ENCODE results near the gene HCN2.

HCN2 gene

DNA sequence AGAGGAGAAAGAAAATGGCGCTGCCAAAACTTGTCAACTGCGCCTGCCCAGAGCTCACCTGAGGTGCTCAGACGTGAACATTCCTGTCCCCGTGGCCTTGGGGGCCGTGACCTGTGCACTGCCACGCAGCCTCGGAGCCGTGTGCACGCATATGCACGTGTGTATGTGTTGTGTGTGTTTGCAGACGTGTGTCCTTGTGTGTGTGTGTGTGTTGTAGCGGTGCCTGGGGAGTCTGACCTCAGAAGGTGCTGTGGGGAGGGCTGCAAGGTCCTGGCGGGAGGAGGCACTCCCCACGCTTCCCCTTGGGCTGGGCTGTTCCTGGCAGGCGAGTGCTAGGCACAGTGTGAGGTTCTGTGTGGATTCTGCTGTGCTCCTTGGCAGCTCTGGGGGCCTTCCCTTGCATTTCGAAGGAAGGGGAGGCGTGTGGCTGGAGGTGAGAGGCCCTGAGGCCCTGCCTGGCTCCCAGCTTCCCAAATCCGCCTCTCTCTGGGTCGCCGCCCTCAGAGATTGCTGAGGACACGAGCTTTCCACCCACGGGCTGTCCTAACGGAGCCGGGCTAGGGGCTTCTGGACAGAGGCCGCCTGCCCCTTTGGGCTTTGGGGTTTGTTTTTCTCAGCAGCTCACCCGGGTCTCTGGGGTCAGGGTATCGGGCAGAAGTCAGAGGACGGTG lies 12.8 kb upstream of the HCN2 start:
- no peak for DNase-seq (ENCODE audit: low spot score)
- TF ChIP-seq, protein P1, sequence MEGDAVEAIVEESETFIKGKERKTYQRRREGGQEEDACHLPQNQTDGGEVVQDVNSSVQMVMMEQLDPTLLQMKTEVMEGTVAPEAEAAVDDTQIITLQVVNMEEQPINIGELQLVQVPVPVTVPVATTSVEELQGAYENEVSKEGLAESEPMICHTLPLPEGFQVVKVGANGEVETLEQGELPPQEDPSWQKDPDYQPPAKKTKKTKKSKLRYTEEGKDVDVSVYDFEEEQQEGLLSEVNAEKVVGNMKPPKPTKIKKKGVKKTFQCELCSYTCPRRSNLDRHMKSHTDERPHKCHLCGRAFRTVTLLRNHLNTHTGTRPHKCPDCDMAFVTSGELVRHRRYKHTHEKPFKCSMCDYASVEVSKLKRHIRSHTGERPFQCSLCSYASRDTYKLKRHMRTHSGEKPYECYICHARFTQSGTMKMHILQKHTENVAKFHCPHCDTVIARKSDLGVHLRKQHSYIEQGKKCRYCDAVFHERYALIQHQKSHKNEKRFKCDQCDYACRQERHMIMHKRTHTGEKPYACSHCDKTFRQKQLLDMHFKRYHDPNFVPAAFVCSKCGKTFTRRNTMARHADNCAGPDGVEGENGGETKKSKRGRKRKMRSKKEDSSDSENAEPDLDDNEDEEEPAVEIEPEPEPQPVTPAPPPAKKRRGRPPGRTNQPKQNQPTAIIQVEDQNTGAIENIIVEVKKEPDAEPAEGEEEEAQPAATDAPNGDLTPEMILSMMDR (IDR thresholded peaks at IDR 0.05): no peak
- Histone ChIP-seq H3K27ac (no peak overlapping the region), H3K4me3 (no peak overlapping the region)

DNA sequence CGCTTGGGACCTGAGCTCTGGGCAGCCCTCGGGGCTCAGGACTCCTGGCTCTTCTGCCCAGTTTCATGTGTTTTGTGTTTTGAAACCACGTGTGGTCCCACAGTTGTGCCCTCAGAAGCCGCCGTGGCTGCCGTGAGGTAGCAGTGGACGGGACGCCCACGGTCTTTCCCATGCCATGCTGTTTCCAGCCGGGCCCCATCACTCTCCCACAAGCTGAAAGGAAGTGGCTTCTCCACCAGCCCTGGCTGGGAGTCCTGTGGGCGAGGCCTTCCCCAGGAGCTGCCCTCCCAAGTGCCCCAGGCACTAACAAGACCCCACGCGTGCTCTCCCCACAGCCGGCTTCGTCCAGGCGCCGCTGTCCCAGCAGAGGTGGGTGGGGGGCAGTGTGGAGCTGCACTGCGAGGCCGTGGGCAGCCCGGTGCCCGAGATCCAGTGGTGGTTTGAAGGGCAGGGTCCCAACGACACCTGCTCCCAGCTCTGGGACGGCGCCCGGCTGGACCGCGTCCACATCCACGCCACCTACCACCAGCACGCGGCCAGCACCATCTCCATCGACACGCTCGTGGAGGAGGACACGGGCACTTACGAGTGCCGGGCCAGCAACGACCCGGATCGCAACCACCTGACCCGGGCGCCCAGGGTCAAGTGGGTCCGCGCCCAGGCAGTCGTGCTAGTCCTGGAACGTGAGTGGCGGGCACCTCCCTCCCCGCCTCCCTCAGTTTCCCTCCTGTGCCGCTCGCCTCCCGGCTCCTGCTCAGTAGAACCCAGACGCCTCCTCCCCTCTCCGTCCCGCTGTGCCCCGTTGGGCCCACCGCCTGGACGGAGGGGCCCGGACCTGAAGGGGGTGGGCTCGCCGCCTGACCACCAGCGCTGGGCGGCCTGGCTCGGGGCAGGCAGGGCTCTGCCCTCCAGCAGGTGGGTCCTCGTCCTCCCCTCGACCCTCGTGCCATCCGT lies 12.0 kb upstream of the HCN2 start:
- TF ChIP-seq, protein P1 (IDR thresholded peaks at IDR 0.05): no peak
- no peak overlapping the region for H3K4me3 ChIP-seq
- no peak overlapping the region for H3K27ac ChIP-seq
- DNase-seq (ENCODE audit: low spot score): no peak

DNA sequence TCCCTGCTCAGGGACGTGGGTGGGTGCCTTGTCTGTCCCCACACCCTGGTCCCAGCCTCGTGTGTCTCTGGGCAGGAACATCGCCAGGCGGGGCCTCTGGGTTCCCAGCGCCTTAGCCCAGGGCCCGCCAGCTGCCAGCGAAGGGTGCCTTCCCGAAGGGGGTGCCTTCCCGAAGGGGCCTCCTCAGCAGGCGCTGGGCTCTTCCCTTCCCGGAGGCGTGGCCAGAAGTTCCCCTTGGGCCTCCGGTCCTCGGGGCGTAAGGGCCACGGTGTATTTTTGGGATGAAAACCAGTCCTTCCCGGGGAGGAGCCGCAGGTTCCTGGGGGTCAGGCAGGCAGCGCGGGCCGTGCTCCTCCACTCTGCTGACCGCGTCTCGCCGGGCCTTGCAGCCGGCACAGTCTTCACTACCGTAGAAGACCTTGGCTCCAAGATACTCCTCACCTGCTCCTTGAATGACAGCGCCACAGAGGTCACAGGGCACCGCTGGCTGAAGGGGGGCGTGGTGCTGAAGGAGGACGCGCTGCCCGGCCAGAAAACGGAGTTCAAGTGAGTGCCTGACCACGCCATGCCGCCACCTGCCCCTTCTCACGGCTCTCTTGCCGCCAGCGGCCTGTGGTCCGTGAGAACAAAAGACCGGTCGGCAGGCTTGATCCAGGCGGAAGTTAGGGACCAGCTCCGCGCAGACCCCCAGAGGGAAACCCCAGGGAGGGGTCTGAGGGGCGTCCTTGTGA lies 10.4 kb upstream of the HCN2 start:
- DNase-seq (ENCODE audit: low spot score): no peak
- no peak overlapping the region for H3K27ac ChIP-seq
- H3K4me3 ChIP-seq: no peak overlapping the region
- TF ChIP-seq, protein P1 (IDR thresholded peaks at IDR 0.05): no peak

DNA sequence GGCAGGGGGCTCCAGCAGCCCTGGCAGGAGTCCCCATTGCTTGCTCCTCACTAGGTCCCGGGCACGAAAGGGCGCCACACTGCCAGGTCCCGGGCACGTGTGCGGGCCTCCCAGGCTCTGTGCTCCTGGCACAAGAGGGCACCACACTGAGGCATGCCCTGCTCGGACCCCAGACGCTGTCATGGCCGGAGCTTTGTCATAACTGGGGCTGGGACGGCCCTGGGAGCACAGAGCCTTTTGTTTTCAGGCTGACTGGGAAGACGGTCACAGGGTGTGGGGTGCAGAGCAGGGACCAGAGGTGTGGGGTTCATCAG lies 9.9 kb upstream of the HCN2 start:
- TF ChIP-seq, protein P1 (IDR thresholded peaks at IDR 0.05): no peak
- Histone ChIP-seq H3K27ac (no peak overlapping the region), H3K4me3 (no peak overlapping the region)
- no peak for DNase-seq (ENCODE audit: low spot score)

DNA sequence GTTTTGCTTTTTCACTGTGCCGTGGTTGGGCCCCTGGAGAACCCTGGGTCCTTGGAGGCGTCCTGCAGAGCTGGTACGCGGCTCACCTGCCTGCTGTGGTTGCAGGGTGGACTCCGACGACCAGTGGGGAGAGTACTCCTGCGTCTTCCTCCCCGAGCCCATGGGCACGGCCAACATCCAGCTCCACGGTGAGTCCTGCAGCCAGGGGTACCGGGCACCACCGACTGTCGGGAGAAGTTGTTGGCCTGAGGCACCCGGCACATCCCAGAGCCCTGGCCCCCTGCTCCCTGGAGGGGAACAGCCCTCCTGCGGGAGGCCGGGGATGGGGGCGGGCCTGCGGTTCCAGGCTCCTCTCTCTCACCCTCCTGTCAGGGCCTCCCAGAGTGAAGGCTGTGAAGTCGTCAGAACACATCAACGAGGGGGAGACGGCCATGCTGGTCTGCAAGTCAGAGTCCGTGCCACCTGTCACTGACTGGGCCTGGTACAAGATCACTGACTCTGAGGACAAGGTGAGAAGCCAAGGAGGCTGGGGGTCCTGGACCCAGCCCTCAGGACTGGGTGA lies 9.3 kb upstream of the HCN2 start:
- H3K27ac ChIP-seq: no peak overlapping the region
- TF ChIP-seq, protein P1 (IDR thresholded peaks at IDR 0.05): no peak
- no peak for DNase-seq (ENCODE audit: low spot score)
- H3K4me3 ChIP-seq: no peak overlapping the region

DNA sequence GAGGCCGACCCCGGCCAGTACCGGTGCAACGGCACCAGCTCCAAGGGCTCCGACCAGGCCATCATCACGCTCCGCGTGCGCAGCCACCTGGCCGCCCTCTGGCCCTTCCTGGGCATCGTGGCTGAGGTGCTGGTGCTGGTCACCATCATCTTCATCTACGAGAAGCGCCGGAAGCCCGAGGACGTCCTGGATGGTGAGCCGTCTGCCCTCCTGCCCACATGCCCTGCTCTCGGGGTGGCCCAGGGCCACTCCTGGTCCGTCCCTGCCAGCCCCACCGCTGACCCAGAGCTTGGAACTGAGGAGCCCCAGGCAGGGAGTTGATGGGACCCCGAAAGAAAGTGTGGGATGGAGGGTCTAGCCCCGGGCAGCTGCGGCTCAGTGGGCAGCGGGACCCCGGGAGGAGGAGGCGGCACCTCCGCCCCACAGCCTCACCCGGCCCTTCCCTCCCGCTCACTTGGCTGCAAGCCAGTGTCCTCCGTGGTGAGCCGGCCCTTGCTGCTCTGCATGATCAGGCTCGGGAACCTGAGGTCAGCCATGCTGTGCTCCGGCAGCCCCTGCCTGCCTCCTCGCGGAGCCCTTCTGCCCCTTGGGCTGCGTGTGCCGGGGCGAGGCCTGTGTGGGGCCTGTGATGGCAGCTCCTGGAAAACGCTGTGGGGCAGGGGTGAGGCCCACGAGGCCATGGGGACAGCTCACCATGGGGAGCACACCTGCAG lies 8.1 kb upstream of the HCN2 start:
- no peak for DNase-seq (ENCODE audit: low spot score)
- TF ChIP-seq, protein P1 (IDR thresholded peaks at IDR 0.05): no peak
- H3K27ac ChIP-seq: no peak overlapping the region
- no peak overlapping the region for H3K4me3 ChIP-seq
